Measurements from ENCODE around the gene ZNF385A.

DNA sequence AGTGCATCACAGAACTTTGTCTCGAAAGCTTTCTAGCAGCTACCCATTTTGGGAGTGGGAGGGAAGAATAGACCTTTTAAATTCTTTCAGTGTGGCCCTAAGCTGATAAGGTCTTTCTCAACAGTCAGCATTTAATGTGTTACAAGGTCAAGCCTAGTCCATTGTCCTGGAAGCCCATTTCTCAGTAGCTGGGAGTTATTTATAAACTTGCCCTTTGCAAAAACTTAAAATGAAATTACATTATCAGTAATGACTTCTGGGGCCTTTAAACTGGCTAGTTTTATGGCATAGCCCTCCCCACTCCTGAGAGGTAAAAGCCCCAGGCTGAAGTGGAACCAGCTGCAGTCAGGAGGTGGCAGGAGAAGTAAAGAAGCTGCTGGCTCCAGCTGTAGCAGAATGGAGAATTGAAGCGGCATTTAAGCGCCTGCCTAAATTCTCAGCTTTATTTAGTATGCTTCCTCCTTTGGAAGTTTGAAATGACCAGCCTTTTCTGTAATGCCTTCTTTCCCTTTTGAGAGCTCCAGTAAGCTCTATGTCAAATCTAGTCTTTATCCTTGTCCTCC, 47.2 kb downstream of the ZNF385A start:
- TF ChIP-seq CTCF (IDR thresholded peaks at IDR 0.05; ENCODE audit: low read depth, low read length, missing input control) (no peak), MAX (IDR thresholded peaks at IDR 0.05) (no peak), TAF1 (conservative IDR thresholded peaks at IDR 0.05) (no peak), SP1 (IDR thresholded peaks at IDR 0.05) (no peak), REST (IDR thresholded peaks at IDR 0.05) (no peak), ZBTB33 (IDR thresholded peaks at IDR 0.05) (no peak), HNF4A (conservative IDR thresholded peaks at IDR 0.05) (no peak), JUND (IDR thresholded peaks at IDR 0.05) (no peak)
- TF ChIP-seq, protein P1, sequence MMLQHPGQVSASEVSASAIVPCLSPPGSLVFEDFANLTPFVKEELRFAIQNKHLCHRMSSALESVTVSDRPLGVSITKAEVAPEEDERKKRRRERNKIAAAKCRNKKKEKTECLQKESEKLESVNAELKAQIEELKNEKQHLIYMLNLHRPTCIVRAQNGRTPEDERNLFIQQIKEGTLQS (IDR thresholded peaks at IDR 0.05): no peak
